SIG-M5 treated with dmso at 0.1 percent for 504 hours (cell line): ENCODE results near the gene TTC12.

Experiments used
- DNase-seq: peaks from one replicate; lab custom pipeline; 2025; ENCODE audit not compliant: unreplicated experiment; lab: John Stamatoyannopoulos, UW

The TTC12 gene

DNA sequence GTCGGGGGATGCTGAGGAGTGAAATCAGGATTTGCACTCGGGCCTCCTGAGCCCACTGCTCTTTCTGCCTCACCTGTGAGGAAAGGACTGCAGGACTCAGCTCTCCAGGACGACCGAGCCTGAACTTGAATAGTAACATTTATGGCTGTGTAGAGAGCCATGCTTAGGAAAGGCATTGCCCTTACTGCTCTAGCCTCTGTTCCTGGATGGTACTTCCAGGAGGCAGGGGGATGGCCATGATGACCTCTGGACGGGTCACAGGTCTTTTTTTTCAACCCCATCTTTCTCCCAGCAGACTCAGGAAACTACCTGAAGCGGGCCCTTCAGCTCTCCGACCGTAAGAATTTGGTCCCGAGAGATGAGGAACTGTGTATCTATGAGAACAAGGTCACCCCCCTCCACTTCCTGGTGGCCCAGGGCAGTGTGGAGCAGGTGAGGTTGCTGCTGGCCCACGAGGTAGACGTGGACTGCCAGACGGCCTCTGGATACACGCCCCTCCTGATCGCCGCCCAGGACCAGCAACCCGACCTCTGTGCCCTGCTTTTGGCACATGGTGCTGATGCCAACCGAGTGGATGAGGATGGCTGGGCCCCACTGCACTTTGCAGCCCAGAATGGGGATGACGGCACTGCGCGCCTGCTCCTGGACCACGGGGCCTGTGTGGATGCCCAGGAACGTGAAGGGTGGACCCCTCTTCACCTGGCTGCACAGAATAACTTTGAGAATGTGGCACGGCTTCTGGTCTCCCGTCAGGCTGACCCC, 84.5 kb downstream of the TTC12 start:
- no peak for DNase-seq

DNA sequence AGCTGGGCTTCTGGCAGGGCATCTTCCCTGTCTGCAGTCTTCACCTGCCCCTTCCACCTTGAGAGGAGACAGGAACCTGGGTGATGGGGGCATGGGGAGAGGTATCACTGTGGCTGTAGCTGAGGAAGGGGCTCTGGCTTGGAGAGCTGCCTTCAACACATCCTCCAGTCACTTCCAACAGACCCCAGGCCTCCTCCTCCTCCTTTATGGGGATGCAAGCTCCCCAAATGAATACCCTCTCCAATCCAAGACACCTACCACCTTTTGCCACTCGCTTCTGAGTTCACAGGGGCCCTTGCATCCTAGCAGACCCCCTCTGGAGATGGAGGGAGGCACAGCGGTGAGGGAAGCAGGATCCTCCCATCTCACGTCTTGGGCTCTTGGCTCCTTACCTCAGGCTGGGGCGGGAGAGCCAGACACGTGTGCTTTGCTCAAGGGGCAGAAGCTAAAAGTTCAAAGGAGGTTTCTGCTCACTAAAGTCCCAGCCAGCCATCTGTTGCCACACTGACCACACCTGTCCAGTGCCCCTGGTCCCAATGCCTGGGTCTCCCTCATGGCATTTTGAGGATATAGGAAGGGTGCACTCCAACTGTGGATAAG, 86.3 kb downstream of the TTC12 start:
- no peak for DNase-seq

DNA sequence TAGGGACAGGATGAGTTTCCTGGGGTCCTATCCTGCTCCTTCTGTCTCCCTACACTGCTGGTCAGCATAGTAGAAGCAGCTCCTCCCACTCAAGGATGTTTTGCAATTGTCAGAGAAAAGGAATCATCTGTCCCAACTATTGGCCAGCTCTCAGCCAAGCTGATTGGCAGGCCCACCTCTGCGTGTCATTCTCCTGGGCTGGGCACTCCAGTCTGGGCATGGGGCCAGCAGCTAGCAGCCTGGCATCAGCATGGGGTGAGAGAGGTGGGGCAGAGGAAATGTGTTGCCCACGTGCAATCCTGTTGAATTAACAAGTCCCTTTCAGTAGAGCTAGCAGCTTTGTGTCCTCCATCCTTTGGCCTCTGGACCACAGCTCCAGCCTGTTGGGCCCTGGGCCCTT, 87.3 kb downstream of the TTC12 start:
- DNase-seq: peak; percentile 1

DNA sequence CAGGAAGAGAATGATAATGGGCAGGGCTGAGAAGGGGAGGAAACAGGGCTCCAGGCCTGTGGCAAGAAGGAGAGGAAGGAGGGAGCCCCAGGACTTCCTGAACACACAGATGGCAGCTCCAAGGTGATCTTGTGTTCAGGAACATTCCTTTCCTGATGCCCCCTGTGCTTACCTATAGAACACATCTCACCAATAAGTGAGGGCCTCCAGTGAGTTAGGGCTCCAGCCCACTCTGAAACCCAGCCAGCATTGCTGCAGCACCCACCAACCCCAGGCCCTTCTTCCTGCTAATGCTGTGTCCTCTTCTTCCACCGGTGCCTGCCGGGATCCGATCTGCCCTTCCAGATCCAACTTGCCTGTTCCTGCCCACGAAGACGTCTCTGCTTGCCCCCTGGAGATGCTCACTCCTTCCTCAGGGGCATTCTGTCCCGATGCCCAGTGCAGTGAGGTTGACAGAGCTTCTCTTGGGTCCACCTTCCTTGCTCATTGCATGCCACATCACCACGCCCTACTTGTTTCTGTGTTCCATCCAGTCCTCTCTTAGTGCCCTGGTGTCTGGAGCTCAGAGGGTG, 90.6 kb downstream of the TTC12 start:
- DNase-seq: no peak

DNA sequence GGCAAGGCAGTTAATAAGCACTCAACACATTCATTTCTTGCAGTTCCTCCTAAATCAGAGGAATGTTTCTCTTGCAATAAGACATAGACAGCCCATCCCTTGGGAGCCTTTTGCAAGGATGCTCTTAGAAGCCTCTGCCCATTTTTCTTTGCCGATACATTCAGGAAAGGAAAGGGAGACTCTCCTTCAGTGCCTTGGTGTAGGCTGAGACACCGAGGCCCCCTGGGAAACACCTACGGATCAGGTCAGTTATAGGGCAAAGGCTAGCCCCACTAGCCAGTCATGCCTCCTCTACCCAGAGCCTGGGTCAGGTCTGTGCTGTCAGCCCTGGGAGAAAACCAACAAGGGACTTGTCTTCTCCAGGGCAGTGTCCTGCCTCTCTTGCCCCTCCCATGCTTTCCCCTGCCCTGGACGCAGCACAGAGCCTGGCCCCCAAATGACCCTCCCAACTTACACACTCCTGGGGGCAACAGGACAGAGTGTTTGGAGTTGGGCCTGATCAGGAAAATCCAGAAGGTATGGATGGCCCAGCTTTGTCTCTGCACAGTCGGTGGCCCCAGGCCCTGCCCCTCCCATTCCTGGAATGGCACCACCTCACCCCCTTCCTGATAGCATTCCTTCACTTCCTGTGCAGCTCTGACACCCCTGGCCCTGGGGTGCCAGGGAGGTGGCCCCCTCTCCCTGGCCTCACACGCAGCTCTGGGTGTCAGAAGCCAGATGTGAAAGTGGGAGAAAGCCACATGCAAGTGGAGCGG, 91.5 kb downstream of the TTC12 start:
- no peak for DNase-seq

DNA sequence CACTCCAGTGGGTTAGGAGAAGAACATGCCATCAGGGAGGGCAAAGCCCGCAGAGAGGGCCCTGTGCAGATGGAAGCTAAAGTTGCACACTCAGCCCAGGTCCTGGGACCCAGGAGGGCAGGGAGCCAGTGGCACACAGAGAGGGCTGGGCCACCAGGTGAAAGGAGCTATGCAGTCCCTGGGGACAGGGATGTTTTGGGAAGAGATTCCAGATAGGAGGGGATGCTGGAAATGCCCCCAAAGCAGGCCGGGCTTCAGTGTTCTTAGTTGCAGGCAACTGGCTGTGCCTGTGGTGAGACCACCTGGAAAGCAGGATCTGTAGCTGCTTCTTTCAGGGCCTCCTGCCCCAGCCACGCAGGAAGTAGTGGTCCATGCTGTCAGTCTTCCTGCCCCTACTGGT, 92.8 kb downstream of the TTC12 start:
- DNase-seq: no peak

DNA sequence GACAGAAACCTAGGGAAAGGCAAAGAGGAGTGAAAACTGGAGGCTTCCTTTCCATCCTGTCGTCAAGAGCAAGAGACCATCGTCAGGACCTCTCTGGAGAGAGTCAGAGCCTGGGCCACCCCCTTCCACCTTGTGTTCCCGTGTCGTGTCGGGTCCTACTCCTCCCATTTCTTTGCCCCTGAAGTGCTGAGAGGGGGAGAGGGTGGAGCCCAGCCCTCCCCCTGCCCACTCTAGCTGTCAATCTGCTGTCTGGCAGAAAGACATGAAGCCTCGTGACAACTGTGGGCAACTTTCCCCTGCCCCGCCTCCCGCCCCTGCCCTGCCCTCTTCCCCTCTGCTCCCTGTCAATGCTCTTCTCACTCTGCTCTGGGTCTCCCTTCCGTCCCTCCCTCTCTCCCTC, 93.8 kb downstream of the TTC12 start:
- no peak for DNase-seq

DNA sequence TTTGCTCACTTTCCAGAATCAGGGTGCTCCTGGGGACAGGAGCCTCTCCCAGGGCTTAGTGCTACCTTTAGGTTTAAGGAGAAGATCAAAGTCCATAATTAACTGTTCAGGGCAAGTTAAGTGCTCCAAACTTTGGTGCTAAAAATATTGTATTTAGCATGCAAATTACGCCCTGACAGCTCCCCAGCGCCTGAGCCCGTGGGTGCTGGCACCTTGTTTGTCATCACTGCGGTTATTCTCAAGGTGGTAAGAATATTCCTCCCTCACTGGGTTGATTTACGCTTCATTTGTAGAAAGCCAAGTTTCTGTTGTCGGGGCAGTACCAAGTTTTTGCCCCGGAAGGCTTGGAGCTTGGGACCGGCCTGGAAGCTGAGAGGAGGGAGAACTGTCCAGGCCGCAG, 94.5 kb downstream of the TTC12 start:
- no peak for DNase-seq

DNA sequence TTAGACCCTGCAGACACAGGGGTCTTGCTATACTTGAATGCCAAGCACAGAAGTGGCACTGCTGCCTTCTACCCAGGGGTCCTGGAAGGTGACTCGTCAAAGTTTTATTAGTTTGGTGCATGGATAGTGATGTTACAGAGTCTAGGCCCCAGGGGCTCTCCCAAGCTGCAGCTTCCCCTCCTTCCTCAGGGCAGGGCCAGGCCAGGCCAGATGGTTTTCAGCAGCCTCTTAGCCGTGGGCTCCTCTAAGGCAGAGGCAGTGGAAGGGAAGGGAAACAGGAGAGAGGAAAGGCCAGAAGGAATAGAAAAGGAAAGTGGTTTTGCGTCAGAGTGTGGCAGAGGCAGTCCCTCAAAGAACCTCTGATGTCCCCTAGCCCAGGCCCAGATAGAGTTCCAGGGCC, 95.1 kb downstream of the TTC12 start:
- DNase-seq: no peak

DNA sequence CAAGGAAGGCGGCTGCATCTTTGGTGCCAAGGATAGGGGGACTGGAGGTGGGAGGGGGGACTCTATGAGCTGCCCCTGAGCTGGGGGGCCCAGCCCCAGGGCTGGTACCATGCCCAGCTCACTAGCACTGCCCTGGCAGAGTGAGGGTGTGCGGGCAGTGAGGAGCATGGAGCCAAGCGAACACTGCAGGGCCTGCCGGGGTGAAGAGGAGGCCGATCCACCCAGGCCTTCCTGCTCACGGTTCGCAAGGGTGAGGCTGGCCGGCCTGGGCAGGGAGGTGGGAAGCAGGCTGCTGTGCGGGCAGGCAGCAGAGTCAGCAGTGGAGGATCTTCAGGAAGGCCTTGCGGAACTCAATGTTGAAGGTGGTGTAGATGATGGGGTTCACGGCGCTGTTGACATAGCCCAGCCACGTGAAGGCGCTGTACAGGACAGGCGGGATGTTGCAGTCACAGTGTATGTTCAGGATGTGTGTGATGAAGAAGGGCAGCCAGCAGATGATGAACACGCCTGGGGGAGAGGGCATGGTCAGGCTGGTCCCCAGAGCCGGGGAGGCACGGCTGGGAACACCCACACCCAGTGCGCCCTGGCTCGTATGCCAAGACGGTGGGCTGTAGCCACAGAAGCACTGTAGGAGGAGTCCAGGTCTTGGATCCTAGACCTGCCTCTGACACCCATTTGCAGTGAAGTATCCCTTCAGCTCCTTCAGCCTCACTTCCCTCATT, 96.2 kb downstream of the TTC12 start:
- no peak for DNase-seq

DNA sequence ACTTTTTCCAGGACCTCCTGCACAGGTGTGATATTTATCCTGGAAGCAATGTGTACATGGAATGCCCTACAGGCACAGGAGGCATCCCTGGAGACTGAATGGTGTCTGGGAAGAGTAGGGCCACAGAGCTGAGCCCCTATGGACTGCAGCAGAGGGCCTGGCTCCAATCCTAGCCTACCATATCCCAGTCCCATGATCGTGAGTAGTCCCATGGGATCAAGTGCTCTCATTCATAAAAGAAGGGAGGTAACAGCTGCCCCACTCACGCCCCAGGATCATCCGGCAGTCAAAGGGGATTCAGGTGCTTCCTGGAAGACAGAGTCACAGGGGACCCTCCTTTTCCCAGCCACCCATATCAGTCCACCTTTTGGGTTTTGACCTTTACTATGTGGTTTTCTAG, 97.2 kb downstream of the TTC12 start:
- no peak for DNase-seq

DNA sequence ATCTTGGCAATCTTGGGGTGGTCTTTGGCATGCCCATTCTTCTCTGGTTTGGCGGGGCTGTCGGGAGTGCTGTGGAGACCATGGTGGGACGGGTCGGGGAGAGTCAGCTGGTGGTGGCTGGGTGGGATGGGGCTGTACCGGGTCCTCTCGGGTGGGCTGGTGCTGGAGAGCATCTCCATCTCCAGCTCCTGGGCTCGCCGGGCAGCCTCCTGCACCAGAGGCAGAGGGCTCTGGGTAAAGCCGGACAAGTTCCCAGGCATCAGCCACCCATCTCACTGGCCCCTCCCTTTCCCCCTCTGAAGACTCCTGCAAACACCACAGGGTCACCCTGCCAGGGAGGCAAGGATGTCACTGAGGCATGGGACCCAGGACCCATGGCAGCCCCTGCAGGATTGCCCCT, 98.3 kb downstream of the TTC12 start:
- DNase-seq: no peak

DNA sequence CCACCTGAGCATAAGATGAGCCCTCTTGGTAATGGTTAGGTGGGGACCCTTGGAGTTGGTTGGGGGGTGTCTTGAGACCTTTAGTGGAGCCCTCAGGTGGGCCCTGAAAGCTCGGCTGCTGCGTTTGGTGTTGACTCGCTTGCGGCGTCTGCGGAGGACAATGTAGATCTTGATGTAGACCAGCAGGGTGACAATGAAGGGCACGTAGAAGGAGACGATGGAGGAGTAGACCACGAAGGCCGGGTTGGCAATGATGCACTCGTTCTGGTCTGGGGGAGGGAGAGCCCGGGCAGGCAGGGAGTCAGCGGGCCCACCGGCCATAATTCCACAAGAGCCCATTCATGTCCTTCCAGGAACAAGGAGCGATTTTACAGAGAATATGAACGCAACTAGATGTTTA, 101.0 kb downstream of the TTC12 start:
- no peak for DNase-seq
